IMR-90 (cell line): Measurements from ENCODE around the gene FAF2. TPM values are rescaled to one million over a fixed set of nuclear protein-coding genes. Genes with fewer than 3 reads are reported as not detected.

Experiments
- ATAC-seq: fragments of 200-7000 bp; cut with Tn5 transposase; 2 replicates; pipeline ENCODE4 v1.9.1; 2020; ENCODE audit warnings: low read depth, mild to moderate bottlenecking, moderate library complexity
- BruUV-seq: library from RNA; stranded (reverse); fragments of 400-500 nt; replicated peaks from 2 replicates; lab custom pipeline; 2021; lab: Mats Ljungman, UMichigan
- CTCF ChIA-PET: fragments of 300-600 bp; formaldehyde crosslinking; extraction: SDS; loops from one replicate; lab custom pipeline; 2021; ENCODE audit warnings: antibody characterized with exemption; lab: Yijun Ruan, JAX
- POLR2A ChIA-PET: fragments of 300-600 bp; sonication (Branson Sonifier 250); formaldehyde crosslinking; loops from one replicate; lab custom pipeline; 2022; ENCODE audit warnings: antibody characterized with exemption; ENCODE audit not compliant: unreplicated experiment; lab: Charles Lee
- DNase-seq: peaks from one replicate; pipeline ENCODE4 v3.0.0; 2013
- H2AFZ ChIP-seq: replicated peaks from 2 replicates; pipeline ENCODE3; 2013; ENCODE audit warnings: low read length, mild to moderate bottlenecking; ENCODE audit not compliant: poor library complexity
- H2AK5ac ChIP-seq: 2 replicates; pipeline ENCODE4 v1.6.1; 2013; ENCODE audit warnings: low read depth, low read length, inconsistent platforms
- H2AK9ac ChIP-seq: replicated peaks from 2 replicates; pipeline ENCODE3; 2013; ENCODE audit warnings: mild to moderate bottlenecking, low read depth, low read length, moderate library complexity; ENCODE audit not compliant: poor library complexity
- H2BK120ac ChIP-seq: 2 replicates; pipeline ENCODE4 v1.6.1; 2013; ENCODE audit warnings: low read depth, low read length, inconsistent platforms
- H2BK15ac ChIP-seq: 3 replicates; pipeline ENCODE4 v1.6.1; 2013; ENCODE audit warnings: low read depth, low read length, inconsistent platforms
- H2BK20ac ChIP-seq: 2 replicates; pipeline ENCODE4 v1.6.1; 2013; ENCODE audit warnings: low read depth, mild to moderate bottlenecking, inconsistent platforms, low read length, moderate library complexity
- H2BK5ac ChIP-seq: 2 replicates; pipeline ENCODE4 v1.6.1; 2013; ENCODE audit warnings: mild to moderate bottlenecking, low read depth, low read length, inconsistent platforms; ENCODE audit not compliant: poor library complexity, severe bottlenecking
- H3K14ac ChIP-seq: replicated peaks from 2 replicates; pipeline ENCODE4 v1.6.1; 2013; ENCODE audit warnings: low read depth, low read length, inconsistent platforms
- H3K18ac ChIP-seq: 2 replicates; pipeline ENCODE4 v1.6.1; 2013; ENCODE audit warnings: low read depth, low read length, control low read depth
- H3K23ac ChIP-seq: 2 replicates; pipeline ENCODE4 v1.6.1; 2013; ENCODE audit warnings: low read depth, low read length, inconsistent platforms
- H3K27ac ChIP-seq: 2 replicates; pipeline ENCODE4 v1.5.1; 2013; ENCODE audit warnings: mild to moderate bottlenecking, control low read depth, low read length; ENCODE audit not compliant: insufficient read depth
- H3K27me3 ChIP-seq: 2 replicates; pipeline ENCODE4 v1.6.1; 2013; ENCODE audit warnings: low read length; ENCODE audit not compliant: control insufficient read depth, insufficient read depth
- H3K36me3 ChIP-seq: 2 replicates; pipeline ENCODE4 v1.6.1; 2013; ENCODE audit warnings: low read length, mixed read lengths; ENCODE audit not compliant: control insufficient read depth, insufficient read depth
- H3K4ac ChIP-seq: 2 replicates; pipeline ENCODE4 v1.6.1; 2013; ENCODE audit warnings: low read depth, low read length, inconsistent platforms
- H3K4me1 ChIP-seq: 2 replicates; pipeline ENCODE4 v1.6.1; 2013; ENCODE audit warnings: low read length, mixed read lengths; ENCODE audit not compliant: control insufficient read depth, insufficient read depth
- H3K4me2 ChIP-seq: 2 replicates; pipeline ENCODE4 v1.6.1; 2013; ENCODE audit warnings: low read depth, mild to moderate bottlenecking, control low read depth, low read length, moderate library complexity
- H3K4me3 ChIP-seq: 2 replicates; pipeline ENCODE4 v1.5.1; 2013; ENCODE audit warnings: low read depth, mild to moderate bottlenecking, control low read depth, low read length, moderate library complexity; ENCODE audit not compliant: insufficient read depth
- H3K56ac ChIP-seq: 2 replicates; pipeline ENCODE4 v1.6.1; 2013; ENCODE audit warnings: low read length, inconsistent platforms; ENCODE audit not compliant: insufficient read depth; ENCODE audit errors: extremely low read depth
- H3K79me1 ChIP-seq, 2 experiments: 2 replicates each; pipeline ENCODE4 v1.6.1; 2013; ENCODE audit warnings: low read length in 2 of 2, inconsistent platforms in 1 of 2, low read depth in 1 of 2
- H3K9ac ChIP-seq: 2 replicates; pipeline ENCODE4 v1.6.1; 2013; ENCODE audit warnings: low read depth, low read length, control low read depth
- H3K9me1 ChIP-seq: 2 replicates; pipeline ENCODE4 v1.6.1; 2013; ENCODE audit warnings: low read length, inconsistent platforms; ENCODE audit not compliant: insufficient read depth
- H3K9me3 ChIP-seq: 2 replicates; pipeline ENCODE4 v1.6.1; 2013; ENCODE audit warnings: low read length; ENCODE audit not compliant: control insufficient read depth, insufficient read depth
- H4K20me1 ChIP-seq: 2 replicates; pipeline ENCODE4 v1.6.1; 2013; ENCODE audit warnings: low read length, inconsistent platforms; ENCODE audit not compliant: insufficient read depth
- H4K5ac ChIP-seq: 2 replicates; pipeline ENCODE4 v1.6.1; 2013; ENCODE audit warnings: mild to moderate bottlenecking, low read depth, low read length, control low read depth
- H4K8ac ChIP-seq, 2 experiments: 2 replicates each; pipeline ENCODE4 v1.6.1; 2013; ENCODE audit warnings: low read depth in 2 of 2, low read length in 2 of 2, control low read depth in 1 of 2, inconsistent platforms in 1 of 2
- H4K91ac ChIP-seq: 2 replicates; pipeline ENCODE4 v1.6.1; 2013; ENCODE audit warnings: low read depth, low read length, inconsistent platforms; ENCODE audit not compliant: insufficient read depth
- BHLHE40 ChIP-seq: fragments of 150-350 bp; IDR thresholded peaks from 2 replicates; pipeline ENCODE4 v1.6.1; 2016; ENCODE audit warnings: mild to moderate bottlenecking, low read depth, low read length
- CHD1 ChIP-seq: IDR thresholded peaks from 2 replicates; pipeline ENCODE4 v1.6.1; 2012; ENCODE audit warnings: low read depth, low read length, improper control_type of control experiment
- ELK1 ChIP-seq: fragments of 150-350 bp; IDR thresholded peaks from 2 replicates; pipeline ENCODE4 v1.6.1; 2016; ENCODE audit warnings: low read depth, mild to moderate bottlenecking, low read length, moderate library complexity, borderline replicate concordance
- MAZ ChIP-seq: IDR thresholded peaks from 2 replicates; pipeline ENCODE4 v1.6.1; 2012; ENCODE audit warnings: low read depth, mild to moderate bottlenecking, low read length, improper control_type of control experiment, moderate library complexity, borderline replicate concordance
- NFE2L2 ChIP-seq: fragments of 150-350 bp; IDR thresholded peaks from 2 replicates; pipeline ENCODE4 v1.6.1; 2016; ENCODE audit warnings: low read depth, mild to moderate bottlenecking, low read length
- POLR2A ChIP-seq: IDR thresholded peaks from 2 replicates; pipeline ENCODE4 v1.6.1; 2012; ENCODE audit warnings: mild to moderate bottlenecking, low read depth, low read length
- WGBS, 2 experiments: methylation state at CpG; one replicate each; pipeline versions ENCODE4 v1.1.5 to v1.1.7; 2013; ENCODE audit warnings: missing lambda C conversion rate in 2 of 2; ENCODE audit not compliant: insufficient read length in 1 of 2; ENCODE audit errors: extremely low coverage in 2 of 2; 5-methylcytosine and 5-hydroxymethylcytosine counted together
- dilution Hi-C: fragments of 300-500 bp; cut with HindIII; formaldehyde crosslinking; loops from one replicate; pipeline ENCODE4 v1.14.3; 2018; ENCODE audit warnings: low sequenced_read_pairs; ENCODE audit not compliant: unreplicated experiment
- in situ Hi-C: fragments of 300-500 bp; cut with MboI; formaldehyde crosslinking; loops from 3 replicates; pipeline ENCODE4 v1.14.3; 2019; ENCODE audit warnings: low sequenced_read_pairs, inconsistent platforms, mixed read lengths
- intact Hi-C: fragments of 100-400 bp; cut with micrococcal nuclease; formaldehyde crosslinking; loops from 2 replicates; pipeline ENCODE4 v1.10.0; 2022
- polyA plus RNA-seq, 3 experiments: library from polyadenylated mRNA; depleted of rRNA; stranded (reverse); fragments of >200 nt; gene quantifications; 2 replicates each; pipeline ENCODE4 v1.2.3, GENCODE V29; 2012; ENCODE audit warnings: low replicate concordance in 1 of 3
- total RNA-seq: library from RNA; depleted of rRNA; stranded (reverse); fragments of >200 nt; gene quantifications from 2 replicates; pipeline ENCODE4 v1.2.3, GENCODE V29; 2012

The FAF2 gene
- total and polyA plus RNA-seq, 2 of the 4 experiments (the other 2 are of a cell fraction), result 32.9 to 47.0 TPM

DNA sequence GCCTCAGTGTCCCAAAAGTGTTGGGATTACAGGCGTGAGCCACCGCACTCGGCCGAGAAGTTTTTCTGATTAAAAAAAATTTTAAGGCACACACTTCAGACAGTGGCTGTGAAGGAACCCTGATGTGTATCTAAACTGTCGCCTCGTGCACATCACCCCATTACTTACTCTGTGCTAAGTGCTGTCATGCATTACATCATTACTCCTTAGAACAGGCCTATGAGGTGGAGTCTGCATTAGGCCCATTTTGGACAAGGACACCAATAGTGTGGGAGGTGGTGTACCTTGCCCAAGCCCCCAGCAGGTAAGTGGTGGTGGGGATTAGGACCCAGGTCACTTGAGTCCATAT is 97.2 kb downstream of the FAF2 start:
- H2AK5ac ChIP-seq, result no peak overlapping the region
- H3K56ac ChIP-seq, result no peak overlapping the region
- H3K79me1 ChIP-seq, result no peaks in the 10 kb centered on the region; a peak in 1 of 4 replicates
- no peak overlapping the region for H3K4me2 ChIP-seq
- in situ Hi-C loops, result no loop called here
- DNase-seq (no peak), ATAC-seq (no peak)
- 88% methylated on average over 4 of the region's 6 CpGs; no CpG with 5 or more reads in 1 of the 2 experiments for WGBS, 2 experiments
- no peaks in the 10 kb centered on the region for H3K36me3 ChIP-seq
- H2AFZ ChIP-seq, result no peak overlapping the region
- no peak overlapping the region for H3K18ac ChIP-seq
- H4K91ac ChIP-seq, result no peak overlapping the region
- no peaks in the 10 kb centered on the region for H3K9me3 ChIP-seq
- no peak overlapping the region for H3K14ac ChIP-seq
- no TSS peak for BruUV-seq
- dilution Hi-C loops, result no loop called here
- H4K20me1 ChIP-seq, result no peaks in the 10 kb centered on the region
- no peak overlapping the region for H4K8ac ChIP-seq
- ChIA-PET CTCF (no interaction called here), POLR2A (no interaction called here)
- H2BK20ac ChIP-seq, result no peak overlapping the region
- H3K9ac ChIP-seq, result no peak overlapping the region
- TF ChIP-seq ELK1 (no peak), CHD1 (no peak), POLR2A (no peak), NFE2L2 (no peak), BHLHE40 (no peak), MAZ (no peak)
- H3K4me3 ChIP-seq, result no peak overlapping the region
- H3K27ac ChIP-seq, result no peak overlapping the region
- H3K27me3 ChIP-seq, result no peaks in the 10 kb centered on the region; the same call in 1 of the 2 replicates
- H2BK120ac ChIP-seq, result no peak overlapping the region
- intact Hi-C loops, result no loop called here
- no peak overlapping the region for H4K5ac ChIP-seq
- no peak overlapping the region for H3K4ac ChIP-seq
- peaks cover 9% of the 10 kb centered on the region for H3K4me1 ChIP-seq
- no peak overlapping the region for H2BK5ac ChIP-seq
- H2BK15ac ChIP-seq, result no peak overlapping the region
- H2AK9ac ChIP-seq, result no peak overlapping the region
- no peak overlapping the region for H3K23ac ChIP-seq
- H3K9me1 ChIP-seq, result no peaks in the 10 kb centered on the region
